GM19395 (cell line): ENCODE data around the gene ELK3.

ENCODE experiments used
- ATAC-seq: cut with Tn5 transposase; IDR thresholded peaks from one replicate; pipeline ENCODE4 v1.9.1; 2021; ENCODE audit warnings: mild to moderate bottlenecking, moderate library complexity; ENCODE audit not compliant: unreplicated experiment

Gene ELK3

DNA sequence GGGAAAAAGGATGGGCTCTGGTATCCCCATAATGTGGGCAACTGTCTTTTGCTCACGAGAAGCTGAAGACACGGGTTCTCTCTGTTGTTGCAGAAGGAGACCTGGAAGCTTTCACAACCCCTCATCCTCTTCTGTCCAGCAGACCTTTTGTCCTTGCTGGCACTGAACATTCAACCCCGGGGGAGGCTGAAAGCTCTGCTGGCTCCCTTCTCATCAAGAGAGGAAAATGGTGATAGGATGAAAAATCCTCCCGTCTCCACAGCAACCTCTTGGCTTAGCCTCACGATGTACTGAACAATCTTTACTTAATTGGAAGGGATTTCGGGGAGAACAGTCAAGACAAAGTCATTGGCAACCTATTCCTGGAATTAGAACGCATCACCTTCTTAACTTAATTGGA is 39.0 kb downstream of the ELK3 start:
- ATAC-seq = no peak

DNA sequence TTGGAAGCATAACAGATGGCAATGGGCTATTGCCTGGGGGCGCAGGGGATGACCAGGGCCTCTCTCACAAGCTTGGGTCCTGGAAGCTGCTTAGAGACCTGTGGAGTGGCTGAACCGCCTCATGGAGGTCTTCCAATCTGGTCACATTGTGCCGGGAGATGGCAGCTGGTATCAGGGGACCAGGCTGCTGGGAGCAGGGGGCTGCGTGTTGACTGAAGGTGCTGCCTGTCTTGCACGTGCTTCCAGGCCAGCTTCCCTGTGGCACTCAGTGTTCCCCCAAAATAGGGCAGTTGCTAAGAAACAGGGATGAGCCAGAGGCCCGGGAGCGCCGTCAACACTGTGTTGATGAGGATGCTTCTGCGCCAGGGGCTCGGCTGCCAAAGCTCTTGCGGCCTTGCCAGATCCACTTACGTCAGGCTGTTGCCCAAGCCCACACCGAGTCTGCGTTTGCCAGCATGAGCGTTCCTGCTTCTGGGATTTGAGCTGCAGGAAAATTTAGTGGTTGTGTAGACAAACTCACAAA is 39.8 kb downstream of the ELK3 start:
- no peak for ATAC-seq

DNA sequence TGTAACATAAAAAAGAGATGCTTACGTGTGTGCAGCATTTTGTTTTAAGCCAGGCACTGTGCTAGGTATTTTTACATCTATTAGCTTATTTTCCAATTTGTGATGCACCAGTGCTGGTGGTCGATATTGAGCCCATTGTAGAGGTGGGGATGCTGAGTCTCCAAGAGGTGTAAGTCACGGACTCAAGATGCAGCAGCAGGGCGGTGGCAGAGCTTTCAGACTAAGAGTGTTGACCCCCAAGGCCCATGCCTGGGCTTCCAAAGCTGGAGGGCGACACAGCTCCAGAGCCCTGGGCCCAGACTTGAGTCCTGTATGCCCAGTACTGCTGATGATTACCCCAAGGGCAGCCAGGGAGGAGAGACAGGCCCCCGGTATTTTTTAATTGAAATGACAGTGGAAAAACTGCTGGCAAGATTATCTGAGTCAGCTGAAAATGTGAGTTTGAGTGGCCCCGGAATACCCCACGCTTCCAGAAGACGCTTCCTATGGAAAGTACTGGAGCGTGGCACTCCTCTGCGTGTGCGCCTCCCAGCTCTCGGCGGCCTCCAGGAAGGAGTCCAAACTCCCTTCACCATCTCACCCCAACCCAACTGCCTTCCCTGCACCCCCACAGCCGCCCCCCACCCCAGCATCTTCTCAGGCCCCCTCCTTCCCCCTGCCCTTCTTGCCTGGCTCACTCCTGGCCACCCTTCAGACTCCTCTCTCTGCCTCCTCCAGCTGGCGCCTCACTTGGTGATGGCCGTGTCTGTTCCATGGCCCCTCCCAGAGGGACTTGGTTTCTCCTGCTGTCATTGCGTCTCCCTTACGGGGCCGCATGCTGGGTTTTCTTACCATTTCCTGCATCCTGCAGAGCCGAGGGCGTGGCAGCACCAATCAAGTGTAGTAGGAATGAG is 40.7 kb downstream of the ELK3 start:
- no peak for ATAC-seq

DNA sequence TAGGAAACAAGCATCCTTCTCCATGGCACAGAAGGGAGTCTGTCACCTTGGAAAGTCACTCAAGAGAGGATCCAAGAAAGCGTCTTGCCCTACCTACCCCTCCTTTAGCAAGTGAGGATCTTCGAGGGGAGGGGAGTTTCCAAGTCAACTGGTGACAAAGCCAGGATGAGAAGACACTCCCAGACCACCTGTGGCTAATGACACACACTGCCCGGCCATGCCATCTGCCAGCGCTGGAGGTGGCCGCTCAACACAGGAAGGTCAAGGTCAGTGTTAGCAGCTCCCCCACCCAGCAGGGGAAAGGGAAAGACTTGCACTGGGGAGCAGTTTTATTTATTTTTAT is 41.3 kb downstream of the ELK3 start:
- no peak for ATAC-seq

DNA sequence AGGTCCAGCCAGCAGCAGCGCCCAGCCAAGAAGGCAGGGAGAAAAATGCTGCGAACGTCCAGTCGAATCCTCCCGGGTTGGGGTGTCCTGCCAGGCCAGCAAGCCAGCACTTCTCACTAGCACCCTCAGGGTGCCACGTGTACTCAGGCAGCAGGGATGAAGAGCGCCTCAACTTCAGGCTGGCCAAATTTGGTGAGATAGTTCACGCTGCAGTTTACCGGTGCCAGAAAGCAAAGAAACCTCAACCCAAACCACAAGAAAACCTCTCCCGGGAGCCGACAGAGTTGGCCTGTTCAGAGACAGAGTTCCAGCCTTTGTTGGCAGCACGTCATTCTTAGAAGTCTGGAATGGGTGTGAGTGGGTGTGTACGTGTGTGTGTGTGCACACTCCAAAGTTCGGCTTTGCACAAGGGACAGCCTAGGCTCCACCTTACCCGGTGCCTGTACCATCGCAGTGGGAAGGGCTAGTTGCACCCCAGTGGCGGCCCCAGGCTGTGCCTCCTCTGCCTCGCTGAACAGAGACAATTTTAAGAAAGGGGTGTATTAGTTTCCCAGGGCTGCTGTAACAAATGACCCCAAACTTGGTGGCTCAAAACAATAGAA is 42.1 kb downstream of the ELK3 start:
- no peak for ATAC-seq

DNA sequence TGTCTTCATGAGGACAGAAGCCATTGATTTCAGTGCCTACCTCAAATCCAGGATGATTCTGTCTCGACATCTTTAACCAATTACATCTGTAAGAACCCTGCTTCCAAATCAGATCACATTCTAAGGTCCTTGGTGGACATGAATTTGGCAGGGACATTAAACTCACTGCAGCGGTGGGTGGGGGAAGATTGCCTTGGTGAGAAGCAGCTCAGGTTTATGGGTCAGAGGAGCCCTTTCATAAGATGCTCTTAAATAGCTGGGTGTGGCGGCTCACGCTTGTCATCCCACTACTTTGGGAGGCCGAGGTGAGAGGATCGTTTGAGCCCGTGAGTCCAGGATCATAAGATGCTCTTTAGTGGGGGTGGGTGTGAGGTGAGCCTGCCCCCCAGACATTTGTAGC is 42.9 kb downstream of the ELK3 start:
- ATAC-seq = no peak

DNA sequence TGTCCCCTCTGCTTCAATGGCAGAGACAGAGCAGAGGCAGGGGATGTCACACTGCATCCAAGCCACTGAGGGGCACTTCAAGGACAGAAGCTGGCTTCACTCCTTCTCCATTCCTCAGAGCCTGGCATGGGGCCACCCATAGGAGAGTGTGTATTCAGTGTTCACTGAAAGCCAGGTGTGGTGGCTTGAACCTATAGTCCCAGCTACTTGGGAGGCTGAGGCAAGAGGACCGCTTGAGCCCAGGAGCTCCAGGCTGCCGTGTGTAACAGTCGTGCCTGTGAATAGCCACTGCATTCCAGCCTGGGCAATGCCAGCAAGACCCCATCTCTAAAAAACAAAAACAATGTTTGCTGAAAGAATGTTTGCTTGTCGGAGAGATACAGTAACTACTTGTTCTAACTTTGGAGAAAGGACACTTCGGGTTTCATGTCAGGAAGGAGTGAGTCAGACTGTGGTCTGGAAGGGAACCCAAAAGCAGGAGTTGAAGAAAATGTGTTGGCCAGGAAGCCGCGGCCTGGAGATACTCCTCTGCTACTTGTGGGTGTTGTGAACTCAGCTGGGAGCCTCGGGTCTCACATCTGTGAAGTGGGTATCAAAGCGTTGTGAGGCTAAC is 43.4 kb downstream of the ELK3 start:
- ATAC-seq = no peak

DNA sequence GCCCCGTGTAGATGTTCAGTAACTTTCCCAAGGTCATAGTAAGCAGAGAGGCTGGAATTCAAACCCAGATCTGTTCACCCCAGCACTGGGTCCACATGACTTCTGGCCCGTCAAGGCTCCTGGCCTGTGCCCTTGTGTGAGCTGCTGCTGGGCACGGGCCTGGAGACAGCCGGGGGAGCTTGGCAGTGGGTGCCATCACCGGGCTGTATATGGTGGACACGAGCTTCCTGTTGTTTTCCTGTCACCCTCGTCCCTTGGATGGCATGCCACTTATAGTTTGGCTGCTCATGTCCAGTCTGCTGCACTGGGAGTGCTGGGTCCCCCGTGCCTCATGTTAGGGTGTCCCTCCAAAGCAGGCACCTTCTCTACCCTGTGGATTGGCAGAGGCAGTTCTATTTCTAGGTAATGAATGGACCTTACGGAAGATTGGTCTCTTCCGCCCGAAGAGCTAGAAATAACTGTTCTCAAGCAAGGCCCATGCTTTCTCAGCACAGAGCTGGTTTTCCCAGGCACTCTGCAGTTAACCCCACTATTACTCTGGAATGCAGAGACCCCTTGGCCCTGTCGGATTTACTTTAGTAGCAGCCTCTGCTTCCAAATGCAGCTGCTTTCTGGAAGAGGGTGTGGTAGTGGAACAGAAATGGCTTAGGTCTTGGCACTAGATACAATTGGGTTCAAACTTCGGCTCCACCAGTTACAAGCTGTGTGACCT is 44.3 kb downstream of the ELK3 start:
- no peak for ATAC-seq

DNA sequence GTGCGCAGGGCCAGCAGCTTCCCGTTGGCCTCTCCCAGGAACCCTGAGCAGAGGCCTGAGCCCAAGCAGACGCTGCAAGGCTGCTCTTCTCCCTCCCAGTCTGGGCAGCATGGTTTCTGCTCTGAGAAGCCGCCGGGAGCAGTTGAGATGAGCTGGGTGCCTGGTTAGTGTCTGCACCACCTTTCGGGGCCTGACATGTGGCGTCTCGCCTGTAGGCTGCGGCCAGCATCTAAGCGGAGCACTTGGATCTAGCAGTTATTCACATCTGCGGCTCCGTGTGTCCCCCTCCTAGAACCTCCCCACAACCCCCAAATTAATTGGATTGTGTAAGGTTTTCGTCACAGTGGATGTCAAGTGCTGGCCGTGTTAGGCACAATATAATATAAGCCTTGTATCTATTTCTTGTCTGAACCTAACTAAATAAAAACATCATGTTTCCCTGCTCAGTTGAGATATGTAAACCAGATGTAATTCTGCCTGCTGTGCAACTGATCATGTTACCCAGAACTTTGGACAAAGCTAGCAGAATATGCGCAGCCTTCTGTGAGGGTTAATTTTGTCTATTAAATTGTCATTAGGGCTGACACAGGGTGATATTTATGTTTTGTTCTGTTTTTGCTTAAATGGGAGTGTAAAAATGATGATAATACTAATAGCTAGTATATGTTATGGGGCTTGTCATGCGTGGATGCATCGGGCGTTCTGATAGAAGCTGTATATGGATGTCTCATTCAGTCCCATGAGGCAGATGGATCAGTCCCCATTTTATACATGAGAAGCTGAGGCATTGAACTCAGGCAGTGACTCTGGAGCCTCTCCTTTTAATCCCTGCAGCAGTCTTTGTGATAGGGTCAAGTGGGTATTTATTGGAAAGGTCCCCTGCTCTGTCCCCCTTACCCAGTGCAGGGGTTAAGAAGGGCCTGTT is 45.8 kb downstream of the ELK3 start:
- no peak for ATAC-seq

DNA sequence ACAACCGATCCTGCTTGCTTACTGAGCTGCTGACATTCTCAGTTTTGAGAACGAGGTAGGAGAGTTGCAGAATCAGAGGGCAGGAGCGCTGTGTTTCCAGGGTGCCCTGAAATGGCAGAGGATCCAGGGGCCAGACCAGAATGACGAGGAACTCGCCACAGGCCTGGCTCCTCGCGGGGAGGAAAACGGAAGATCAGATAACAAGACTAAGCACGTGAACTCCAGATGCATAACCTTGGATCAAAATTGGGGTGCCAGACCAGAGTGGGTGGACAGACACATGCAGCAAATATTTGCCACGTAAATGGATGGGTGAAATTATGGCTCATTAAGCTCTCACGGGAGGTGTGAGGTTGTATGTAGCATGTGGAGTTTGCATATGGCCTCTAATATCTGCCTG is 46.5 kb downstream of the ELK3 start:
- ATAC-seq = no peak

DNA sequence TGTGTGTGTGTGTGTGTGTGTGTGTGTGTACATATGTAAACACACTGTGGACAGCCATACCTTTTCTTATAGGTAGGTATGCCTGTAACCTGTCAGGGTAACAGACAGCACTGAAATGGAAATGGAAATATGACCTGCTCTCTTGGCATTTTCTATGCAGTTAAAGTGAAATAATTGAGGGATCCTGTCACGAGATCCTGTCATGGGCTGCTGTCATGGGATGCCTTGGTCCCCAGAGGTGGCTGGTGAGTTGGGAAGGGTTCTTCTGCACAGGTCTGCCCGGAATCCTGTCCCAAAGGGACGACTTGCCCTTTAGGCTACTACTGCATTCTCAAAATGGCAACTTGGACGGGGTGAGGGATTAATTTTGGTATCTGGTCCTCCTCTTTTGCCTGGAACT is 47.3 kb downstream of the ELK3 start:
- ATAC-seq = no peak

DNA sequence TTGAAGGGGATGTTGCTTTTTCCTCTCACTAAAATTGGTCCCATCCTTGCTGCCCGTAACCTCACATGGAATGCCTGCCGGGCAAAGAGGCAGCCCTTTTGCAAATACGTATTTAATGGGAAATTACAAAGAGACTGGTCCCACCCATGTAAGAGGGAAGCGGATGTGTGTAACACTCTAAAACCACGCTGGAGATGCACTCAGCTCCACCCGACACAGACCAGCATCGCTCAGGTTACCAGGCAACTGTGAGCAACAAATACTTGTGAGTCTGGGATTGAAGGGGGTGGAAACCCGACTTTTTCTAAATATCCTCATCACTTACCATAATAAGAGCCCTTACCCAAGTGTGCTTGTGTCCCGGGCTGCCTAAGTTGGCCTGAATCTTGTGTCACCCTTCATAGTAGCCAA is 47.7 kb downstream of the ELK3 start:
- no peak for ATAC-seq

DNA sequence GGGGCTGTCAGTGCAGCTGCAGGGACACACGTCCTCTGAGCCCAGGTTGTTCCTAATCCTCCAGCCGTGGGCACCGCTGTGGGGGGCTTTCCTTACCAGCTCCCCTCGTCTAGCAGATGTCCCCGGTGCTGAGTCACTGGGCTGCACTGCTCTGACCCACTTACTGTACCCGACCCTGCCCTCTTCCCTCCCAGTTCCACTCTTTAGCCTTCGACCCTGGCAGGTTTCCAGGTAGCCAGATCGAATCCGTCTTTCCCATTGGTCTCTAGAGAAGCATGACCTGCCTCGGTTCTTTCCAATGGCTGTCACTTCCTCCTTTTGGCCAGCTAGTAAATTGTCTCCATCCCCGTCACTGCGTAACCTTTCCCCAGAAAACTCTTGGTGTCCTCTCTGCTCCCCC is 48.4 kb downstream of the ELK3 start:
- ATAC-seq = no peak

DNA sequence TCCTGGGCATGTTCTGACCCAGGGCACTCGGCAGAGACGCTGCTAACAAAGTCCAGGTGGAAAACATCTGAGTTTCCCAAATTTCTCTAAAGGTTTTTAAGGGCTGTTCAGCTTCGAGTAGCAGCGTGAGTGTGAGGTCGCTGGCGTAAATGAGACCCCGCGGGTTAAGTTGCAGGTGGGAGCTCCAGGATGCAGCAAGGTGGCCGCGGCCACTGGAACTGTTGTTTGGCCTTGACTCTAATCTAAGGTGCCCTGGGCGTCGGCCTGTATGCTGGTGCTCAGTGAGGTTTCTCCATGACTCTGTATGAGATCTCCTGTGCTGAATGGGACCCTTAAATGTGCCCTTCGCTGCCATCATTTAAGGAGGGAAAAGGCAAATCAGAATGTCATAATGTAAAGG is 50.7 kb downstream of the ELK3 start:
- no peak for ATAC-seq

DNA sequence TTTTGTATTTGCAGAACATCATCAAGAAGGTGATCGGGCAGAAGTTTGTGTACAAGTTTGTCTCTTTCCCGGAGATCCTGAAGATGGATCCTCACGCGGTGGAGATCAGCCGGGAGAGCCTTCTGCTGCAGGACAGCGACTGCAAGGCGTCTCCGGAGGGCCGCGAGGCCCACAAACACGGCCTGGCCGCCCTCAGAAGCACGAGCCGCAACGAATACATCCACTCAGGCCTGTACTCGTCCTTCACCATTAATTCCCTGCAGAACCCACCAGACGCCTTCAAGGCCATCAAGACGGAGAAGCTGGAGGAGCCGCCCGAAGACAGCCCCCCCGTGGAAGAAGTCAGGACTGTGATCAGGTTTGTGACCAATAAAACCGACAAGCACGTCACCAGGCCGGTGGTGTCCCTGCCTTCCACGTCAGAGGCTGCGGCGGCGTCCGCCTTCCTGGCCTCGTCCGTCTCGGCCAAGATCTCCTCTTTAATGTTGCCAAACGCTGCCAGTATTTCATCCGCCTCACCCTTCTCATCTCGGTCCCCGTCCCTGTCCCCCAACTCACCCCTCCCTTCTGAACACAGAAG is 52.8 kb downstream of the ELK3 start:
- ATAC-seq = no peak

DNA sequence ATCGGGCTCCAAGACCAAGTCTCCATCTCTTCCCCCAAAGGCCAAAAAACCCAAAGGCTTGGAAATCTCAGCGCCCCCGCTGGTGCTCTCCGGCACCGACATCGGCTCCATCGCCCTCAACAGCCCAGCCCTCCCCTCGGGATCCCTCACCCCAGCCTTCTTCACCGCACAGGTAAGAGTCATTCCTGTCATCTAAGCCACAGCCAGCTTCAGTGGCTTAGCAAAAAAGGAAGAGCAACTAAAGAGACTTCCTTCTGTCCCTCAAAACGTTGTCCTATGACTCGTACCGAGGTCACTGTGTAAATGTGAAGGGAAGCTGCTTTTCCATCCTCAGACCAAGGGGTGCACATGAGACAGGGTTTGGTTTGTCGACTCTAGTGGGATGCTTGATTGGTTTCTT is 53.4 kb downstream of the ELK3 start:
- ATAC-seq = no peak

DNA sequence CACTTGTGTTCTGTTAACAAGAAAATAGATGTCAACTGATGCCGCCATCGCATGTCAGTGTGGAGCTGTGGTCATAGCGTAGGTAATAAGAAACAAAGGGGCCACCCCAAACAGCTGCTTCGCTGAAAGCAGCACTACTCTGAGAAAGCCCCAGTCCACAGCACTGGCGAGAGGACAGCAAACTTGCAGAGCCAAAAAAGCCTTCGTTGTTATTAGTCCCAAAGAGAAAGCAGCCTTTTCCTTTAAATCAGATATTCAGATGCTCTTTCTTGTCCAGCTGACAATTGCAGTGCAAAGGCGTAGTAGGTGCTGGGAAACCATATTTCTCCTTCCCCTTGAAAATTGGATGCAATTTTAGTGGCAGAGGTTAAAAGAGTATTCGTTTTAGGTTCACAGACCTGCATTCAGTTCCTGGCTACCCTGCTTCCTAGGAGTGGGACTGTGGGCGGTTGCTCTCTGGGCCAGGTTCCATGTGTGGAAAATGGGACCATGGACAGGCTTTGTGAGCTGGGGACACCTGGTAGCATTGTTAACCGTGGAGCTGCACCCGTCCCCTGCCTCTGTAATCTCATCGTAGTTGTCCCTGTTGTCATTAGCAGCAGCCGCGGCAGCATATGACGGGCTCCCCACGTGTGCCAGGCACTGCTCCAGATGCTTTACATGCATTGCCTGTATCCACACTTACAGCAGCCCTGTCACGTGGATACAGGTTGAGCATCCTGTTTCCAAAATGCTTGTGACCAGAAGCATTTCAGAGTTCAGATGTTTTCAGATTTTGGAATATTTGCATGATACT is 54.2 kb downstream of the ELK3 start:
- ATAC-seq = no peak

DNA sequence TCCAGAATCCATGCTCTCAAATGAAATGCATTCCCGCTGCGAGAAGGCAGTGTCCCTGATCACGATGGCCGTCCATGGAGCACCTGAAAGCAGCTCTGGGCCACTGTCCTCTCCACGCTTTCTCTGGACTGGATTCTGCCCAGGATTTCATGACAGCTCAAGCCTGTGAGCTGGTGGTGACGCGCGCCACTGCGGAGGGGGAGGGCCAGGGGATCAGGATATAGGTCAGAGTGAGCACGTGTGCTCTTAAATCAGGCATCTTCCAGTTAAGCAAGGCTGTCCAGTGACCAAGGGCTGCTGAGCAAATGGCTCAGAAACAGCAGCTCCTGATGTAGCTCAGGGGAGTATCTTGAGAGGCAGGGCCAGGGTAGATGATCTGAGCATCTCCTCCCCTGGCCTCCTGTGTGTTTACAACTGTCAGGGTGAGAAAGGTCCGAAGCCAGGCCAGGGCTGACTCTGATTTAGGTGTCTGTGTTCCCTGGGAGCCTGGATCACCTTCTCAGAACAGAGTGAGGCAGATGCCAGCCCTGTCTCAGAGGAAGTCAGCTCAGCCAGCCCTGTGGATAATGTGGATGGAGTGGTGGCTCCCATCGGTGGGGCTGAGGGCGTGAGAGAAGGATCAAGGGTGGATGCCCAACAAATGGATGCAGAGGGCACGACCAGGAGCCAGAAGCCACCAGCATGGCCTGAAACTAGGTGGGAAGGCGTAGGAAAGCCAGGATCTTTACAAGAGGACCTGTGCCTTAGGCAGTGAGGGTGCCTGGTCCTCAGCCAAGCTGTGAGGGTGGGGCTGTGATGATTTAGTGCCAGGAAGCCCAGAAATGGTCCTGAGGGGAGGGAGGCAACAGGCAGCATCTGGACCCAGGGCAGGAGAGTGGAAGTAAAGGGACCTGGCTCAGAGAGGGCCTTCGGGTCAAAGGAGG is 55.3 kb downstream of the ELK3 start:
- no peak for ATAC-seq
